HepG2 (cell line): ENCODE measurements around the gene NFE2L2. TPM values are rescaled to one million over a fixed set of nuclear protein-coding genes. Genes with fewer than 3 reads are reported as not detected.

ENCODE experiments used
- ATAC-seq: fragments of 200-7000 bp; cut with Tn5 transposase; 3 replicates; pipeline ENCODE4 v1.9.1; 2020; ENCODE audit warnings: mild to moderate bottlenecking, moderate library complexity
- BruUV-seq: library from RNA; stranded (reverse); fragments of 400-500 nt; replicated peaks from 2 replicates; lab custom pipeline; 2021; lab: Mats Ljungman, UMichigan
- CTCF ChIA-PET: fragments of 300-600 bp; formaldehyde crosslinking; extraction: SDS; loops from one replicate; lab custom pipeline; 2021; ENCODE audit warnings: low total read pairs, inconsistent platforms, low intra/inter-chr PET ratio; lab: Yijun Ruan, JAX
- POLR2A ChIA-PET: fragments of 350-600 bp; sonication (Branson Sonifier 250); formaldehyde crosslinking; loops from one replicate; lab custom pipeline; 2020; ENCODE audit warnings: antibody characterized with exemption, inconsistent platforms; lab: Yijun Ruan, JAX
- DNase-seq: peaks from one replicate; pipeline ENCODE4 v3.0.0-alpha.2; 2015; ENCODE audit warnings: low spot score
- FAIRE-seq: peaks from 3 replicates; lab custom pipeline; 2011; peaks lifted over from hg19 to GRCh38; lab: Jason Lieb, UNC
- H2AFZ ChIP-seq: one replicate; pipeline ENCODE4 v1.6.1; 2011; ENCODE audit warnings: low read length, inconsistent platforms
- H3K27ac ChIP-seq: fragments of 300-600 bp; 3 replicates; pipeline ENCODE4 v1.8.0; 2011; ENCODE audit warnings: mixed run types, mild to moderate bottlenecking, mixed read lengths, low read length, inconsistent platforms; ENCODE audit not compliant: insufficient read depth; ENCODE audit errors: extremely low read length
- H3K27me3 ChIP-seq, 2 experiments: fragments of 200-600 bp in 1 of 2; 2 replicates in 1 of 2; 3 replicates in 1 of 2; pipeline versions ENCODE4 v1.6.0 to v1.8.0; 2011; ENCODE audit warnings: low read length in 2 of 2, mild to moderate bottlenecking in 2 of 2, moderate library complexity in 2 of 2, inconsistent platforms in 1 of 2; ENCODE audit not compliant: insufficient read depth in 2 of 2, control insufficient read depth in 1 of 2
- H3K36me3 ChIP-seq, 2 experiments: fragments of 200-600 bp in 1 of 2; replicated peaks in 1 of 2; 2 replicates in 1 of 2; 3 replicates in 1 of 2; pipeline versions ENCODE4 v1.5.1 to v1.8.0; 2011; ENCODE audit warnings: low read length in 2 of 2, inconsistent platforms in 1 of 2; ENCODE audit not compliant: insufficient read depth in 2 of 2, control insufficient read depth in 1 of 2
- H3K4me1 ChIP-seq: 2 replicates; pipeline ENCODE4 v1.5.1; 2012; ENCODE audit warnings: low read length, inconsistent platforms; ENCODE audit not compliant: insufficient read depth
- H3K4me2 ChIP-seq: 2 replicates; pipeline ENCODE4 v1.6.0; 2011; ENCODE audit warnings: low read depth, low read length, inconsistent platforms
- H3K4me3 ChIP-seq, 3 experiments: fragments of 200-600 bp in 1 of 3; sonication (generic), shearing (Covaris generic) in 1 of 3; replicated peaks in 1 of 3; 2 replicates each; pipeline ENCODE4 v1.5.1; 2011 to 2016; ENCODE audit warnings: low read length in 3 of 3, inconsistent platforms in 2 of 3, low read depth in 2 of 3, mild to moderate bottlenecking in 2 of 3, control low read depth in 1 of 3, mixed read lengths in 1 of 3; ENCODE audit not compliant: insufficient read depth in 1 of 3
- H3K79me2 ChIP-seq: one replicate; pipeline ENCODE4 v1.6.1; 2011; ENCODE audit warnings: low read length, inconsistent platforms; ENCODE audit not compliant: insufficient read depth
- H3K9ac ChIP-seq: 2 replicates; pipeline ENCODE4 v1.6.0; 2011; ENCODE audit warnings: mild to moderate bottlenecking, low read depth, low read length, inconsistent platforms; ENCODE audit not compliant: insufficient read depth
- H3K9me3 ChIP-seq: 2 replicates; pipeline ENCODE4 v1.5.1; 2012; ENCODE audit warnings: mild to moderate bottlenecking, low read length
- H4K20me1 ChIP-seq: 2 replicates; pipeline ENCODE4 v1.6.0; 2011; ENCODE audit warnings: inconsistent platforms, mild to moderate bottlenecking, low read length, moderate library complexity; ENCODE audit not compliant: insufficient read depth
- CSRNP2 ChIP-seq: sonication (generic); formaldehyde crosslinking; conservative IDR thresholded peaks from 2 replicates; pipeline ENCODE4 v1.8.0; 2022; ENCODE audit warnings: low read depth, missing genetic modification reagents
- HDAC1 ChIP-seq: sonication (generic); formaldehyde crosslinking; IDR thresholded peaks from 2 replicates; pipeline ENCODE4 v1.5.1; 2020; ENCODE audit warnings: mild to moderate bottlenecking, missing genetic modification reagents
- KDM5A ChIP-seq: fragments of 200-600 bp; sonication (generic); IDR thresholded peaks from 2 replicates; pipeline ENCODE4 v1.7.0; 2018; ENCODE audit warnings: antibody characterized with exemption, mild to moderate bottlenecking, low read length, borderline replicate concordance
- KLF9 ChIP-seq: IDR thresholded peaks from 2 replicates; pipeline ENCODE4 v1.6.1; 2016; ENCODE audit warnings: low read depth
- PAXIP1 ChIP-seq: sonication (generic); formaldehyde crosslinking; conservative IDR thresholded peaks from 2 replicates; pipeline ENCODE4 v1.4.0; 2020; ENCODE audit warnings: mild to moderate bottlenecking, missing genetic modification reagents, moderate library complexity
- POLR2A ChIP-seq, 2 experiments: IDR thresholded peaks; 2 replicates each; pipeline ENCODE4 v1.6.1; 2011; ENCODE audit warnings: low read depth in 2 of 2, low read length in 2 of 2, mild to moderate bottlenecking in 1 of 2, moderate library complexity in 1 of 2; ENCODE audit not compliant: insufficient read depth in 1 of 2
- POLR2AphosphoS2 ChIP-seq: IDR thresholded peaks from 2 replicates; pipeline ENCODE4 v1.6.1; 2011; ENCODE audit warnings: low read depth, low read length, improper control_type of control experiment
- RARG ChIP-seq: sonication (generic); formaldehyde crosslinking; IDR thresholded peaks from 2 replicates; pipeline ENCODE4 v1.4.0; 2020; ENCODE audit warnings: low read depth, mild to moderate bottlenecking, missing genetic modification reagents
- ZKSCAN5 ChIP-seq: sonication (generic); formaldehyde crosslinking; IDR thresholded peaks from 2 replicates; pipeline ENCODE4 v1.5.1; 2020; ENCODE audit warnings: mild to moderate bottlenecking, missing genetic modification reagents
- ZNF260 ChIP-seq: sonication (generic); formaldehyde crosslinking; IDR thresholded peaks from 2 replicates; pipeline ENCODE4 v1.4.0; 2020; ENCODE audit warnings: missing genetic modification reagents, low read depth, mild to moderate bottlenecking, borderline replicate concordance
- ZNF3 ChIP-seq: IDR thresholded peaks from 2 replicates; pipeline ENCODE4 v1.7.0; 2017; ENCODE audit warnings: inconsistent platforms
- ZNF574 ChIP-seq: sonication (generic); formaldehyde crosslinking; IDR thresholded peaks from 2 replicates; pipeline ENCODE4 v1.4.0; 2020; ENCODE audit warnings: missing genetic modification reagents
- WGBS: methylation state at CpG from one replicate; pipeline ENCODE4 v1.1.6; 2017; ENCODE audit warnings: low lambda C conversion rate; 5-methylcytosine and 5-hydroxymethylcytosine counted together
- in situ Hi-C: cut with HindIII; loops from 2 replicates; pipeline ENCODE4 v1.10.0; 2017; ENCODE audit warnings: low pct_unique_long_range_greater_than_20kb; ENCODE audit not compliant: extremely low pct_ligation_motif_present
- intact Hi-C: fragments of 100-400 bp; cut with micrococcal nuclease; formaldehyde crosslinking; loops from one replicate; pipeline ENCODE4 v1.10.0; 2022; ENCODE audit not compliant: unreplicated experiment
- polyA plus RNA-seq, 8 experiments: library from polyadenylated mRNA; depleted of rRNA in 3 of 8; stranded (reverse) in 7 of 8; unstranded in 1 of 8; fragments of >200 nt; fragmentation: Illumina TruSeq in 4 of 8; extraction: Trizol in 4 of 8; gene quantifications; 2 replicates each; pipeline versions ENCODE4 v1.2.1 to v1.2.3, GENCODE V29; 2011 to 2016; ENCODE audit warnings: low read depth in 4 of 8, missing spikeins in 1 of 8, mixed read lengths in 1 of 8; ENCODE audit not compliant: insufficient read depth in 1 of 8
- total RNA-seq, 5 experiments: library from RNA; depleted of rRNA; stranded (reverse); fragments of >200 nt; fragmentation: Illumina TruSeq; extraction: Trizol; gene quantifications; 2 replicates each; pipeline ENCODE4 v1.2.3, GENCODE V29; 2016; ENCODE audit warnings: low read depth in 1 of 5

NFE2L2 gene
- total and polyA plus RNA-seq, 2 of the 13 experiments (the other 11 are each of a cell fraction or from before 2014, with no cell fraction given), result 84.6 to 215 TPM

- POLR2A ChIA-PET, result interaction anchor here (1.9 kb wide), 1 partner anchor 46 kb away, joined by 5 read pairs; the partner anchor contains the start of gene HNRNPA3
These were observed 6.5 kb downstream of the NFE2L2 start for GRCh38 chr2:177258059-177258458.

More at GRCh38 chr2:177258059-177258458, 6.5 kb downstream of the NFE2L2 start:
- Histone ChIP-seq H3K79me2 (peaks cover 99% of the 10 kb centered on the region), H3K27ac (peak overlapping the region; percentile 36), H3K9me3 (no peaks in the 10 kb centered on the region), H3K4me2 (peak overlapping the region; percentile 96), H3K9ac (no peak overlapping the region), H3K36me3 (peaks cover 0 to 36% of the 10 kb centered on the region in 2 experiments; a peak in 4 of 5 replicates), H3K4me1 (peaks cover 86% of the 10 kb centered on the region), H3K27me3 (no peaks in the 10 kb centered on the region; a peak in 1 of 5 replicates), H4K20me1 (peaks cover 99% of the 10 kb centered on the region), H3K4me3 (0 out of 6 replicates have a peak overlapping the region, but pooled peaks of 2 of the 3 experiments have one; percentile 13 to 43), H2AFZ (no peak overlapping the region)
- intact Hi-C loops (no loop called here), in situ Hi-C loops (no loop called here)
- no TSS peak for BruUV-seq
- FAIRE-seq (no peak), DNase-seq (no peak), ATAC-seq (no peak)
- TF ChIP-seq KDM5A (0 out of 2 replicates have a peak, but pooled peaks have one; percentile 32), POLR2A (IDR thresholded peaks at IDR 0.05; ENCODE audit: insufficient read depth in 1 of 2, low read depth in 2 of 2, low read length in 2 of 2) (peak in 1 of 2 experiments; percentile 21; a peak in 1 of 4 replicates), RARG (CRISPR knock-in tag) (no peak), HDAC1 (CRISPR knock-in tag) (0 out of 2 replicates have a peak, but pooled peaks have one; percentile 8), ZNF574 (CRISPR knock-in tag) (no peak), POLR2AphosphoS2 (0 out of 2 replicates have a peak, but pooled peaks have one; percentile 8), KLF9 (CRISPR knock-in tag) (no peak), ZKSCAN5 (CRISPR knock-in tag) (no peak), PAXIP1 (no peak), ZNF260 (CRISPR knock-in tag) (0 out of 2 replicates have a peak, but pooled peaks have one; percentile 76), CSRNP2 (CRISPR knock-in tag) (no peak), ZNF3 (peak; percentile 29; the same call in 1 of the 2 replicates)
- 75% methylated on average over 2 of the region's 2 CpGs for WGBS
- CTCF ChIA-PET, result no interaction called here
